Cardiac muscle cell (in vitro differentiated cells and primary cell): ENCODE measurements around the gene N4BP2L2. TPM values are rescaled to one million over a fixed set of nuclear protein-coding genes. Genes with fewer than 3 reads are reported as not detected.
A peak's percentile ranks its signal among the peaks of the same experiment; 100 is the strongest.

Experiments
- DNase-seq, 2 donors: peaks; one replicate each; pipeline versions ENCODE4 v3.0.0 to v3.0.0-alpha.2; 2010 to 2017; ENCODE audit warnings: low read depth in 1 of 2, low spot score in 1 of 2
- H3K27ac ChIP-seq: fragments of 200-600 bp; sonication (generic); 2 replicates; pipeline ENCODE4 v1.5.1; 2016
- H3K27me3 ChIP-seq: fragments of 200-600 bp; sonication (generic); 2 replicates; pipeline ENCODE4 v1.6.0; 2016; ENCODE audit warnings: control low read depth
- H3K36me3 ChIP-seq: fragments of 200-600 bp; sonication (generic); 2 replicates; pipeline ENCODE4 v1.5.1; 2016; ENCODE audit warnings: control low read depth
- H3K4me1 ChIP-seq: fragments of 200-600 bp; sonication (generic); 2 replicates; pipeline ENCODE4 v1.8.1; 2017; ENCODE audit warnings: low read depth, mild to moderate bottlenecking, mixed run types
- H3K4me3 ChIP-seq: fragments of 200-600 bp; sonication (generic); 2 replicates; pipeline ENCODE4 v1.5.1; 2016; ENCODE audit warnings: mild to moderate bottlenecking
- H3K9me3 ChIP-seq: fragments of 200-600 bp; sonication (generic); 2 replicates; pipeline ENCODE4 v1.5.1; 2017; ENCODE audit warnings: low read depth, mild to moderate bottlenecking, control low read depth
- polyA plus RNA-seq: library from polyadenylated mRNA; unstranded; fragments of >200 nt; fragmentation: Nextera tagmentation; extraction: Ambion mirVana; gene quantifications from 2 replicates; pipeline ENCODE4 v1.2.1, GENCODE V29; 2016
- total RNA-seq: library from RNA; depleted of rRNA; stranded (reverse); fragments of >200 nt; gene quantifications from 2 replicates; pipeline ENCODE4 v1.2.3, GENCODE V29; 2016
- TF ChIP-seq, protein P1 (sequence below): IDR thresholded peaks from 2 replicates; pipeline ENCODE4 v1.5.1; 2012; ENCODE audit warnings: low read depth, mild to moderate bottlenecking, low read length

N4BP2L2 gene
- total and polyA plus RNA-seq, 2 experiments from 2014 or later, result 96.8 to 137 TPM

DNA sequence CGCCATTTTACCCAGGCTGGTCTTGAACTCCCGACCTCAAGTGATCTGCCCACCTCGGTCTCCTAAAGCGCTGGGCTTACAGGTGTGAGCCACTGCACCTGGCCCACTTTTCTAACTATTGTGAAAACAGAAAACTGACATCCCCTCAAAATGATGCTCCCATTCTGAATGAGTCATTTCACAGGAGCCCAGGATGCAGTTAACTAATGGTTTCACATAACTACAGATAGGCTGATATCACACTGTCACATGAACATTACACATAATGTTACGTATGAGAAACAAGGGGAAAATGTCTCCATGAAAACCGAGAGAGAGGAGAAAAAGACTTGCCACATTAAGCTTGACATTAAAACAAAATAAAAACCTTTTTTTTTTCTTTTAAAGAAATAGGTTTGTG, 37.5 kb downstream of the N4BP2L2 start:
- H3K4me1 ChIP-seq, result no peaks in the 10 kb centered on the region
- peaks cover 3% of the 10 kb centered on the region for H3K36me3 ChIP-seq
- no peaks in the 10 kb centered on the region for H3K27me3 ChIP-seq
- H3K4me3 ChIP-seq, result no peak overlapping the region
- TF ChIP-seq, protein P1, sequence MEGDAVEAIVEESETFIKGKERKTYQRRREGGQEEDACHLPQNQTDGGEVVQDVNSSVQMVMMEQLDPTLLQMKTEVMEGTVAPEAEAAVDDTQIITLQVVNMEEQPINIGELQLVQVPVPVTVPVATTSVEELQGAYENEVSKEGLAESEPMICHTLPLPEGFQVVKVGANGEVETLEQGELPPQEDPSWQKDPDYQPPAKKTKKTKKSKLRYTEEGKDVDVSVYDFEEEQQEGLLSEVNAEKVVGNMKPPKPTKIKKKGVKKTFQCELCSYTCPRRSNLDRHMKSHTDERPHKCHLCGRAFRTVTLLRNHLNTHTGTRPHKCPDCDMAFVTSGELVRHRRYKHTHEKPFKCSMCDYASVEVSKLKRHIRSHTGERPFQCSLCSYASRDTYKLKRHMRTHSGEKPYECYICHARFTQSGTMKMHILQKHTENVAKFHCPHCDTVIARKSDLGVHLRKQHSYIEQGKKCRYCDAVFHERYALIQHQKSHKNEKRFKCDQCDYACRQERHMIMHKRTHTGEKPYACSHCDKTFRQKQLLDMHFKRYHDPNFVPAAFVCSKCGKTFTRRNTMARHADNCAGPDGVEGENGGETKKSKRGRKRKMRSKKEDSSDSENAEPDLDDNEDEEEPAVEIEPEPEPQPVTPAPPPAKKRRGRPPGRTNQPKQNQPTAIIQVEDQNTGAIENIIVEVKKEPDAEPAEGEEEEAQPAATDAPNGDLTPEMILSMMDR, result no peak
- no peak for DNase-seq
- H3K9me3 ChIP-seq, result no peaks in the 10 kb centered on the region
- H3K27ac ChIP-seq, result no peak overlapping the region

DNA sequence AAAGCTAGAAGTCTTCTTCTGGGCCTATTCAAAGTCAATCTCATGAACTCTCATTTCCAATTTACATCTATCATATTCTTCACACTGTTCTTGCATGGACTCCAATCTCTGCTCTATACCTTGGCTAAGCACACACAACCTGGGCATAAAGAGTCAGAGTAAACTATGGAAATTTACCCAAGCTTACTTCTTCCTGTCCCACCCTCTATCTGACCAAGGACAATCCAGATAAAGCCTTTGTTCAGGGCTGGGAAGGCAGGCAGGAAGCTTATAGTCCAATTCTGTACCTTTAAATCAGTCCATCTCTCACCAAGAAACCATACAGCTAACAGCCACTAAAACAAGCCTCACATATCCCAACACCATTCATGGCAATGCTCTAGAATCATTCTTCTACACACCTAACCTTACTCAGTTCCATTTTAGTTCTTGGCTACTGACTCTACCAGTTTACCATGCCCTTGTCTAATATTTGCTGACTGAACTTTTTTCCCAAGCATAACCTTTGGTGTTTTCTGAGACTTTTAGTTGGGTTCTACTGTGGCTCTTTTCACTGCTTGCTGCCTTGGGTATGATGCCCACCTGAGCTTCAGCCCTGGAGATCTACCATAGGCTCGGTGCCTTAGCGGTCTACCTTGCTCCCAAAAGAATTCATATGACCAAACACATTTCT, 38.9 kb downstream of the N4BP2L2 start:
- no peak overlapping the region for H3K27ac ChIP-seq
- no peaks in the 10 kb centered on the region for H3K36me3 ChIP-seq
- no peaks in the 10 kb centered on the region for H3K27me3 ChIP-seq
- DNase-seq, result no peak
- no peak overlapping the region for H3K4me3 ChIP-seq
- H3K4me1 ChIP-seq, result no peaks in the 10 kb centered on the region
- no peaks in the 10 kb centered on the region for H3K9me3 ChIP-seq
- TF ChIP-seq, protein P1, result no peak

DNA sequence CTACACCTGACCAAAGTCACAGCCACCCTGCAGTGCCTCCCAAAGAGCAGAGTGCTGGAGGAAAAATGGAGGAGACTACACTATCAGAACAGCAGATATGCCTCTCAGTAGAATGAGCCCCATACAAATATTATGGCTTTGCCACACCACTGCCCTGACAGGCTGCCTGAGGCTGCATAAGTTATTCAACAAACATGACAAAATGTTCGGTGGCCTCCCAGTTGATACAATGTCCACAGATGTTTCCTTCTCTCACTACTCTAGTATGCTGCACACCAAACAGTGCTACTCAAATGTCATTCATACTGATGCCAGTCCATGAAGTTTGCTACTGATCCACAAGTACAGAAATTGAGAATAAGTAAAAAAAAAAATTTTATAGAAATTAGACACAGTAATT, 41.0 kb downstream of the N4BP2L2 start:
- Histone ChIP-seq H3K36me3 (no peaks in the 10 kb centered on the region), H3K4me1 (no peaks in the 10 kb centered on the region), H3K4me3 (no peak overlapping the region), H3K9me3 (no peaks in the 10 kb centered on the region), H3K27ac (no peak overlapping the region), H3K27me3 (no peaks in the 10 kb centered on the region)
- TF ChIP-seq, protein P1, result no peak
- DNase-seq, result no peak

DNA sequence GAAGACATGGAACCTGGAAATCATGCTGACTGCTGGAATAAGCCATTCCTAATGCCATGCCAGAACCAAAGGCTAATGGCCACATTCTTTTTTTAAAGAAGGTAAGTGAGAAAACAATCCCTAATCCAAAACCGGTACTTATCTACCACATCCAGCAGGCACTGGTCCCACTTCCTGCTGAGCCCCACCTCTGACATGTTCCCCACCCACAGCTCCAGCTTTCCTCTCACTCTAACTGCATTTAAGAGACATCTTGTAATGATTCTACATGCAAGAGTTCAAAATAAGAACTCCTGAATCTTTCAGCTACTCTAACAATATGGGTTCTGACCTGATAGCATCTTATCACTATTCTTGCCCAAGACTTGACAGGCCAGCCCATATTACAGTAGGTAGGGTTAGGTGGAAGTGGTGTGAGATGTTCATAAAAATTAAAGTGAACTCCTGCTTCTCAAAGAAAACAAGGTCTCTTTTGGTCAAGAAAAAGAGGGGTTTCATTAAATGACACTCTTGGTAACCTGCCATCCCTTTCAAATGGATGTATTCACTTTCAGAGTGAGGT, 41.9 kb downstream of the N4BP2L2 start:
- no peaks in the 10 kb centered on the region for H3K4me1 ChIP-seq
- peak in 1 of 2 donors; percentile 28 for DNase-seq
- H3K9me3 ChIP-seq, result no peaks in the 10 kb centered on the region
- TF ChIP-seq, protein P1, result no peak
- no peaks in the 10 kb centered on the region for H3K27me3 ChIP-seq
- no peak overlapping the region for H3K27ac ChIP-seq
- H3K36me3 ChIP-seq, result no peaks in the 10 kb centered on the region
- no peak overlapping the region for H3K4me3 ChIP-seq

DNA sequence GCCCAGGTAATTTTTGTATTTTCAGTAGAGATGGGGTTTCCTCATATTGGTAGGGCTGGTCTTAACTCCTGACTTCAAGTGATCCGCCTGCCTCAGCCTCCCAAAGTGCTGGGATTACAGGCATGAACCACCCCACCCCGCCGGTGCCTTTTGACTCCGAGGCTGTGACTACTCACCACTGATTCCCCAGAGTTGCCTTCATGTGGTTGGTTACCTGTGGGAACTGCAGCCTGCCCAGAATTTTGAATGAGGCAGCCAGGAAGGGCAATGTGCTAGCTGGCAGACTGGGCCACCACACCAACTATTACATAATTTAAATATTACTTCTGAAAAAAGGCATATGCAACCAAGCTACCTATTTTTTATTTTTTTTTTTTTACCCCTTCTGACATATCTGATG, 42.8 kb downstream of the N4BP2L2 start:
- no peaks in the 10 kb centered on the region for H3K9me3 ChIP-seq
- no peaks in the 10 kb centered on the region for H3K4me1 ChIP-seq
- no peaks in the 10 kb centered on the region for H3K27me3 ChIP-seq
- TF ChIP-seq, protein P1, result no peak
- H3K4me3 ChIP-seq, result no peak overlapping the region
- no peak for DNase-seq
- H3K27ac ChIP-seq, result no peak overlapping the region
- no peaks in the 10 kb centered on the region for H3K36me3 ChIP-seq
